K562 (cell line): ENCODE results near the gene SLC22A23.

Experiments used
- POLR2A ChIP-seq: fragments of 450-650 bp; conservative IDR thresholded peaks from 2 replicates; pipeline ENCODE4 v1.6.1; 2016
- SP1 ChIP-seq: sonication (generic); formaldehyde crosslinking; IDR thresholded peaks from 2 replicates; pipeline ENCODE4 v1.8.1; 2022; ENCODE audit warnings: mild to moderate bottlenecking, missing genetic modification reagents

DNA sequence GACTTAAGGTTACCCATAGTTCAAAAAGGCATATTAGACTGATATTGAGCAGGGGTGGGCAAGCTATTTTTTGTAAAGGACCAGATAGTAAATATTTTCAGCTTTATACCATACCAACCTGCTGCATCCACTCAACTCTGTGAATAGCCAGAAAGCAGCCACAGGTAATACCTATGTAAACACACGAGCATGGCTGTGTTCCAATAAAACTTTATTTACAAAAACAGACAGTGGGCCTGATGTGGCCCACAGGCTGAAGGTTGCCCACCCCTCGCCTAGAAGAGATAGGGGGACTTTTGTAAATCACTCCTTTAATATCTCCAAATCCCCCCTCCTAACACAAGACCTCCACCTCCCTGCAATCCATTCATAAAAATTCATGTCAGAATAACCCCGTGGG is 133.7 kb downstream of the SLC22A23 start:
- TF ChIP-seq POLR2A (no peak), SP1 (CRISPR knock-in tag) (no peak)
